Smooth muscle cell (in vitro differentiated cells): ENCODE results near the gene TUBB3. TPM values are rescaled to one million over a fixed set of nuclear protein-coding genes. Genes with fewer than 3 reads are reported as not detected.
"Not testable (repeated sequence)": the region's sequence is repeated elsewhere in the genome, so short reads cannot be mapped to it uniquely, and the experiment has no call there.

ENCODE experiments used
- DNase-seq: peaks from one replicate; lab custom pipeline; 2025; ENCODE audit not compliant: unreplicated experiment; lab: John Stamatoyannopoulos, UW
- H2AFZ ChIP-seq: fragments of 200-600 bp; sonication (generic); 2 replicates; pipeline ENCODE4 v1.6.0; 2016; ENCODE audit warnings: antibody characterized with exemption, low read depth, mild to moderate bottlenecking
- H3F3A ChIP-seq: fragments of 200-600 bp; sonication (generic); 2 replicates; pipeline ENCODE4 v1.6.0; 2017; ENCODE audit warnings: antibody characterized with exemption, low read depth
- H3K27ac ChIP-seq: fragments of 200-600 bp; sonication (generic); 2 replicates; pipeline ENCODE4 v1.5.1; 2016; ENCODE audit warnings: low read depth, mild to moderate bottlenecking
- H3K27me3 ChIP-seq: fragments of 200-600 bp; sonication (generic); 2 replicates; pipeline ENCODE4 v1.6.1; 2016; ENCODE audit warnings: low read depth, mild to moderate bottlenecking
- H3K36me3 ChIP-seq: fragments of 200-600 bp; sonication (generic); 2 replicates; pipeline ENCODE4 v1.5.1; 2016; ENCODE audit warnings: low read depth
- H3K4me1 ChIP-seq: fragments of 200-600 bp; sonication (generic); 2 replicates; pipeline ENCODE4 v1.5.1; 2016; ENCODE audit warnings: low read depth
- H3K4me2 ChIP-seq: fragments of 200-600 bp; sonication (generic); 2 replicates; pipeline ENCODE4 v1.6.0; 2016; ENCODE audit warnings: mild to moderate bottlenecking
- H3K4me3 ChIP-seq: fragments of 200-600 bp; sonication (generic); 2 replicates; pipeline ENCODE4 v1.5.1; 2016; ENCODE audit warnings: mild to moderate bottlenecking
- H3K79me2 ChIP-seq: fragments of 200-600 bp; sonication (generic); 2 replicates; pipeline ENCODE4 v1.6.0; 2016; ENCODE audit warnings: low read depth, mild to moderate bottlenecking
- H3K9ac ChIP-seq: fragments of 200-600 bp; sonication (generic); 2 replicates; pipeline ENCODE4 v1.6.0; 2016; ENCODE audit warnings: low read depth
- H3K9me3 ChIP-seq: fragments of 200-600 bp; sonication (generic); replicated peaks from 2 replicates; pipeline ENCODE4 v1.5.1; 2016; ENCODE audit warnings: low read depth
- H4K20me1 ChIP-seq: fragments of 200-600 bp; sonication (generic); 2 replicates; pipeline ENCODE4 v1.6.0; 2016; ENCODE audit warnings: low read depth
- WGBS: methylation state at CpG from one replicate; pipeline ENCODE4 v1.1.7; 2016; ENCODE audit warnings: low lambda C conversion rate; 5-methylcytosine and 5-hydroxymethylcytosine counted together
- polyA plus RNA-seq: library from polyadenylated mRNA; unstranded; fragments of >200 nt; fragmentation: Nextera tagmentation; extraction: Ambion mirVana; gene quantifications from 2 replicates; pipeline ENCODE4 v1.2.1, GENCODE V29; 2016
- total RNA-seq: library from RNA; depleted of rRNA; stranded (reverse); fragments of >200 nt; gene quantifications from 2 replicates; pipeline ENCODE4 v1.2.3, GENCODE V29; 2014
- TF ChIP-seq, protein P1 (sequence below): fragments of 200-600 bp; sonication (generic); IDR thresholded peaks from 2 replicates; pipeline ENCODE4 v1.5.1; 2017; ENCODE audit warnings: borderline replicate concordance, mild to moderate bottlenecking, antibody characterized with exemption; ENCODE audit not compliant: insufficient read depth, poor library complexity, severe bottlenecking

The TUBB3 gene
- 213 and 234 TPM in 2 replicates for total RNA-seq
- 198 and 303 TPM in 2 replicates for polyA plus RNA-seq

DNA sequence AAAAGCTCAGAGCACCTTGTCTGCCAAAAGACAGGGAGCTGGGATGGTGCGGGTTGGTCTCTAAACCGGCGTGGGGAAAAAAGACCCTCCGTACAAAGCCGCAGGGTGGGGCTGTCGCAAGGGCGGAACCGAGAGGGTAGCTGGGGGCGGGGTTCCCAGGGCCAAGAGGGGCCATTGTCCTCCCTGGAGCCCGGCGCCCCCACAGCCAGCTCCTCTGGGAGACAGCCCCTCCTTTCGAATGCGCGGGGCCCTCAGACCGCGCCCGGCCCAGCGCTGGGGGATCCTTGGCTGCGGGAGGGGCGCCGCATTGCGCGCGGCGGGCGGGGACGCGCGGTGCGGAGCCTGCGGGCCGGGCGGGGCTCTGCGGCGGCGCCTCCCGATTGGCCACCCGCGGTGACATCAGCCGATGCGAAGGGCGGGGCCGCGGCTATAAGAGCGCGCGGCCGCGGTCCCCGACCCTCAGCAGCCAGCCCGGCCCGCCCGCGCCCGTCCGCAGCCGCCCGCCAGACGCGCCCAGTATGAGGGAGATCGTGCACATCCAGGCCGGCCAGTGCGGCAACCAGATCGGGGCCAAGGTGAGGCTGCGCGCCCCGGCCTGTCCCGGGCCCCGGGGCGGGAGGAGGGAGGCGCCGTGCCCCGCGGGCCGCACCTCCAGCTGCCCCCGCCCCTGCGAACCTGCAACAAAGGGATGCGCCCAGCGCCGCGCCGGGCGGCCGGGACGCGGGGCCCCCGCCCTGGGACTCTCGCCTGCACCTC lies at the start of gene TUBB3:
TSS of gene TUBB3 (plus strand) at position 459 of the 756 bp plus-strand sequence. CDS start at position 519, 60 bp downstream.
- peaks cover 26% of the 10 kb centered on the region for H3K4me1 ChIP-seq
- peak within 1 kb of the TSS; percentile 93 for H3K9ac ChIP-seq
- H3K79me2 ChIP-seq = peaks cover 54% of the 10 kb centered on the region
- H3K9me3 ChIP-seq = no peaks in the 10 kb centered on the region
- H3K36me3 ChIP-seq = no peaks in the 10 kb centered on the region
- H2AFZ ChIP-seq = no peak within 1 kb of the TSS
- TF ChIP-seq, protein P1, sequence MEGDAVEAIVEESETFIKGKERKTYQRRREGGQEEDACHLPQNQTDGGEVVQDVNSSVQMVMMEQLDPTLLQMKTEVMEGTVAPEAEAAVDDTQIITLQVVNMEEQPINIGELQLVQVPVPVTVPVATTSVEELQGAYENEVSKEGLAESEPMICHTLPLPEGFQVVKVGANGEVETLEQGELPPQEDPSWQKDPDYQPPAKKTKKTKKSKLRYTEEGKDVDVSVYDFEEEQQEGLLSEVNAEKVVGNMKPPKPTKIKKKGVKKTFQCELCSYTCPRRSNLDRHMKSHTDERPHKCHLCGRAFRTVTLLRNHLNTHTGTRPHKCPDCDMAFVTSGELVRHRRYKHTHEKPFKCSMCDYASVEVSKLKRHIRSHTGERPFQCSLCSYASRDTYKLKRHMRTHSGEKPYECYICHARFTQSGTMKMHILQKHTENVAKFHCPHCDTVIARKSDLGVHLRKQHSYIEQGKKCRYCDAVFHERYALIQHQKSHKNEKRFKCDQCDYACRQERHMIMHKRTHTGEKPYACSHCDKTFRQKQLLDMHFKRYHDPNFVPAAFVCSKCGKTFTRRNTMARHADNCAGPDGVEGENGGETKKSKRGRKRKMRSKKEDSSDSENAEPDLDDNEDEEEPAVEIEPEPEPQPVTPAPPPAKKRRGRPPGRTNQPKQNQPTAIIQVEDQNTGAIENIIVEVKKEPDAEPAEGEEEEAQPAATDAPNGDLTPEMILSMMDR = no peak
- peak within 1 kb of the TSS; percentile 81 for H3K4me3 ChIP-seq
- H3K27me3 ChIP-seq = no peaks in the 10 kb centered on the region
- peak within 1 kb of the TSS; percentile 97 for H3K4me2 ChIP-seq
- peaks cover 19% of the 10 kb centered on the region for H3F3A ChIP-seq
- peak; percentile 81 for DNase-seq
- peak within 1 kb of the TSS; percentile 99 for H3K27ac ChIP-seq
- 2% methylated on average over 39 of the region's 88 CpGs for WGBS
- peaks cover 47% of the 10 kb centered on the region for H4K20me1 ChIP-seq

DNA sequence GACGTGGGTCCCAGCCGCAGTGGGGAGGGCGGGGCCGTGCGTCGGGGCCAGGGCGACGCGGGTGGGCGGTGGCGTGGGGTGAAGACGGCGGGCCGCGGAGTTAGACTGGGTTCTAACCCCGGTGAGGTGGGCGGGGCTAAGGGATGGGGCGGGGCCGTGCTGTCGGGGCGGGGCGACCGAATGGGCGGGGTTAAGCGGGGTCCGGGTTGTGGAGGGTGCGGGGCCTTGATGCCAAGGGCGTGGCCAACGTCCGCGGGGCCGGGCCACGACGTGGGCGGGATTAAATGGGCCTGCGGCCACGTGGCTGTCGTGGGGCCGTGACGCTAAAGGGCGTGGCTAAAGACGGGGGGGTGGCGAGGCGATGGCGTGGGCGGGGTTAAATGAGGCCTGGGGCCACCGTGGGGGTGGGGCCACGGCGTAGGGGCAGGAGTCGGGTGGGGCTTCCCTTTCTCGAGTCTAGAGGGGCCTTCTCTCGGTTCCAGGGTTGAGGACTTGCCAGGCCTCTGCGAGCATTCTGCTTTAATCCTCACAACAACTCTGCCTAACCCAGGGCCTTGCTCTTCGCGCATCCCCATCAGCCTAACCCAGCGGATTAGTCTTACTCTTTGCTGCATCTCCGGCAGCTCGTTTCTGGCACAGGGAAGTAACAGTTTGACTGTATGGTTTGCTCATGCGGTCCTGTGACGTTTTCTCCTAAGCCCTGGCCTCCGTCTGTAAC lies 49.0 kb upstream of the TUBB3 start:
- Histone ChIP-seq H3K79me2 (peaks cover 47% of the 10 kb centered on the region), H2AFZ (no peak overlapping the region), H3K27me3 (no peaks in the 10 kb centered on the region), H3K27ac (peak overlapping the region; percentile 100), H3K9ac (peak overlapping the region; percentile 100), H3F3A (peaks cover 8% of the 10 kb centered on the region), H4K20me1 (peaks cover 48% of the 10 kb centered on the region), H3K4me2 (peak overlapping the region; percentile 92), H3K9me3 (no peaks in the 10 kb centered on the region), H3K36me3 (no peaks in the 10 kb centered on the region), H3K4me3 (peak overlapping the region; percentile 96), H3K4me1 (peaks cover 8% of the 10 kb centered on the region)
- TF ChIP-seq, protein P1 = no peak
- WGBS = 7% methylated on average over 32 of the region's 61 CpGs
- peak; percentile 99 for DNase-seq

DNA sequence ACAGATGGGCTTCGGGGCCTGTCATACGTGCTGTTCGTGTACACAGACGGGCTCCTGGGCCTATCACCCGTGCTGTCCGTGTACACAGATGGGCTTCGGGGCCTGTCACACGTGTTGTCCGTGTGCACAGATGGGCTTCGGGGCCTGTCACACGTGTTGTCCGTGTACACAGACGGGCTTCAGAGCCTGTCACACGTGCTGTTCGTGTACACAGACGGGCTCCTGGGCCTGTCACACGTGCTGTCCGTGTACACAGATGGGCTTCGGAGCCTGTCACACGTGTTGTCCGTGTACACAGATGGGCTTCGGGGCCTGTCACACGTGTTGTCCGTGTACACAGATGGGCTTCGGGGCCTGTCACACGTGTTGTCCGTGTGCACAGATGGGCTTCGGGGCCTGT lies 44.0 kb upstream of the TUBB3 start:
- Histone ChIP-seq H4K20me1 (peaks cover 95% of the 10 kb centered on the region), H3K79me2 (peaks cover 90% of the 10 kb centered on the region)
- not testable (repeated sequence) for H2AFZ ChIP-seq, H3K36me3 ChIP-seq, H3K27ac ChIP-seq, H3K4me1 ChIP-seq, H3K4me2 ChIP-seq, H3K9ac ChIP-seq, H3K27me3 ChIP-seq, H3F3A ChIP-seq, H3K4me3 ChIP-seq, H3K9me3 ChIP-seq, DNase-seq
- 98% methylated on average over 28 of the region's 28 CpGs for WGBS
